ENCODE data around the gene SLC16A3. TPM values are rescaled to one million over a fixed set of nuclear protein-coding genes. Genes with fewer than 3 reads are reported as not detected.

The SLC16A3 gene
- total and polyA plus RNA-seq, 2 of the 4 experiments (the other 2 are of a cell fraction) = 49.1 to 181 TPM

DNA sequence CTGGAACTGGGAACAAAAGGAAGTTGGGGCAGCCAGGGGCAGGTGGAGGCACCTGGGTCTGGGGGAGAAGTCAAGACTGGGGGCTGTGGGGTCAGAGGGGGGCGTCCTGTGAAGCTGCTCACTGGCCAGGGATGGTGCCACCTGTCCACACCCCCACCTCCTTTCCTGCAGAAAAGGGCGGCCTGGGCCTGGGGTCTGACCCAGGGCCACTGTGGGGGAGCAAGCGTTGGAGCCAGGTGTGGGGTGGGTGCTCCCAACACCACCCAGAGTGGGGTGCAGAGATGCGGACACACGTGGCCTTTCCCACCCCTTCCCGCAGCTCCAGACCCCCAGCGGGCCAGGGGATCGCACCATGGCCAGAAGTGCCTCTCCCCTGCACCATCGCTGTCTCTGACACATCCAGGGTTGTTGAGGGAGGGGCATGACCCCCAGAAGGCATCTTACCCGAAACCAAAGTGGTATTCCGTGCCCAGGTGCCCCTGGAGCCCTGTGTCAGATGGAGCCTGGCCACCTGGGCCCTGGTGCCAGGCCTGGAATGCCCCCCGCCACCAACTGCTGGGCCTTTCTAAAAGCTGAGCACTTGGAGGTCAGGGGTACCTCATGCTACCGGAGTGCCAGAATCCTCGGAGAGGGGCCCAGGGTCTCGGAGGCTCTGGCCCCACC is 2.6 kb upstream of the SLC16A3 start:
- Histone ChIP-seq H3K4me2 (ENCODE audit: low read depth, low read length) (no peak overlapping the region), H2BK15ac (ENCODE audit: low read depth, low read length) (no peak overlapping the region), H3K18ac (ENCODE audit: low read depth, low read length) (no peak overlapping the region), H4K91ac (ENCODE audit: insufficient read depth, low read depth, low read length) (no peak overlapping the region), H2AK9ac (replicated peaks; ENCODE audit: low read depth, low read length, poor library complexity) (peak overlapping the region; percentile 76), H3K9me1 (ENCODE audit: insufficient read depth, low read length) (no peaks in the 10 kb centered on the region), H3K14ac (replicated peaks; ENCODE audit: low read depth, low read length) (no peak overlapping the region), H3K9ac (ENCODE audit: low read depth, low read length) (no peak overlapping the region), H2BK120ac (ENCODE audit: low read depth, low read length) (no peak overlapping the region), H2AK5ac (ENCODE audit: low read depth, low read length) (peak overlapping the region; percentile 64), H3K9me3 (ENCODE audit: control insufficient read depth, insufficient read depth, low read length) (no peaks in the 10 kb centered on the region), H3K79me1 (ENCODE audit: low read depth in 1 of 2, low read length in 2 of 2) (peaks cover 0 to 43% of the 10 kb centered on the region in 2 experiments; a peak in 3 of 4 replicates), H4K20me1 (ENCODE audit: insufficient read depth, low read length) (peaks cover 24% of the 10 kb centered on the region), H2BK5ac (ENCODE audit: low read depth, low read length, poor library complexity, severe bottlenecking) (no peak overlapping the region), H3K56ac (ENCODE audit: extremely low read depth, insufficient read depth, low read length) (no peak overlapping the region), H3K23ac (ENCODE audit: low read depth, low read length) (no peak overlapping the region), H4K8ac (ENCODE audit: low read depth in 2 of 2, low read length in 2 of 2) (no peak overlapping the region), H3K4me3 (ENCODE audit: insufficient read depth, low read depth, low read length) (no peak overlapping the region), H4K5ac (ENCODE audit: low read depth, low read length) (no peak overlapping the region), H2AFZ (replicated peaks; ENCODE audit: low read length, poor library complexity) (no peak overlapping the region), H3K27me3 (ENCODE audit: control insufficient read depth, insufficient read depth, low read length) (no peaks in the 10 kb centered on the region), H2BK20ac (ENCODE audit: low read depth, low read length) (no peak overlapping the region), H3K36me3 (ENCODE audit: control insufficient read depth, insufficient read depth, low read length) (no peaks in the 10 kb centered on the region), H3K27ac (ENCODE audit: insufficient read depth, low read length) (no peak overlapping the region), H3K4me1 (ENCODE audit: control insufficient read depth, insufficient read depth, low read length) (peaks cover 7% of the 10 kb centered on the region), H3K4ac (ENCODE audit: low read depth, low read length) (no peak overlapping the region; the same call in 1 of the 2 replicates)
- no peak for DNase-seq
- WGBS, 2 experiments (ENCODE audit: extremely low coverage in 2 of 2, insufficient read length in 1 of 2) = 87% methylated on average over 6 of the region's 15 CpGs; no CpG with 5 or more reads in 1 of the 2 experiments
- CTCF ChIA-PET = interaction anchor here (0.9 kb wide), 1 partner anchor 20 kb away, joined by 3 read pairs; no protein-coding TSS in a partner anchor
- in situ Hi-C loops (cut with MboI; ENCODE audit: low sequenced_read_pairs) (no loop called here), dilution Hi-C loops (cut with HindIII; ENCODE audit: low sequenced_read_pairs, unreplicated experiment) (no loop called here), intact Hi-C loops (cut with micrococcal nuclease) (no loop called here)
- no TSS peak for BruUV-seq (replicated peaks)
- no peak for ATAC-seq (ENCODE audit: low read depth)
- TF ChIP-seq MXI1 (IDR thresholded peaks at IDR 0.05; ENCODE audit: borderline replicate concordance, low read depth, low read length) (no peak), RFX5 (IDR thresholded peaks at IDR 0.05; ENCODE audit: low read depth, low read length) (no peak), RCOR1 (IDR thresholded peaks at IDR 0.05; ENCODE audit: insufficient replicate concordance, low read length) (no peak), SMC3 (IDR thresholded peaks at IDR 0.05; ENCODE audit: low read depth, low read length) (no peak), CHD1 (IDR thresholded peaks at IDR 0.05; ENCODE audit: low read depth, low read length) (no peak), ELK1 (IDR thresholded peaks at IDR 0.05; ENCODE audit: borderline replicate concordance, low read depth, low read length) (no peak), BHLHE40 (IDR thresholded peaks at IDR 0.05; ENCODE audit: low read depth, low read length) (no peak), CEBPB (IDR thresholded peaks at IDR 0.05; ENCODE audit: low read depth, low read length) (no peak), RAD21 (IDR thresholded peaks at IDR 0.05; ENCODE audit: low read length) (no peak), MAFK (IDR thresholded peaks at IDR 0.05; ENCODE audit: low read depth, low read length) (no peak), FOS (IDR thresholded peaks at IDR 0.05; ENCODE audit: low read depth, low read length) (no peak), POLR2A (IDR thresholded peaks at IDR 0.05; ENCODE audit: low read depth, low read length) (no peak), NFE2L2 (IDR thresholded peaks at IDR 0.05; ENCODE audit: low read depth, low read length) (no peak), MAZ (IDR thresholded peaks at IDR 0.05; ENCODE audit: borderline replicate concordance, low read depth, low read length) (no peak), USF2 (IDR thresholded peaks at IDR 0.05; ENCODE audit: low read depth, low read length) (no peak)
- TF ChIP-seq, protein P1, sequence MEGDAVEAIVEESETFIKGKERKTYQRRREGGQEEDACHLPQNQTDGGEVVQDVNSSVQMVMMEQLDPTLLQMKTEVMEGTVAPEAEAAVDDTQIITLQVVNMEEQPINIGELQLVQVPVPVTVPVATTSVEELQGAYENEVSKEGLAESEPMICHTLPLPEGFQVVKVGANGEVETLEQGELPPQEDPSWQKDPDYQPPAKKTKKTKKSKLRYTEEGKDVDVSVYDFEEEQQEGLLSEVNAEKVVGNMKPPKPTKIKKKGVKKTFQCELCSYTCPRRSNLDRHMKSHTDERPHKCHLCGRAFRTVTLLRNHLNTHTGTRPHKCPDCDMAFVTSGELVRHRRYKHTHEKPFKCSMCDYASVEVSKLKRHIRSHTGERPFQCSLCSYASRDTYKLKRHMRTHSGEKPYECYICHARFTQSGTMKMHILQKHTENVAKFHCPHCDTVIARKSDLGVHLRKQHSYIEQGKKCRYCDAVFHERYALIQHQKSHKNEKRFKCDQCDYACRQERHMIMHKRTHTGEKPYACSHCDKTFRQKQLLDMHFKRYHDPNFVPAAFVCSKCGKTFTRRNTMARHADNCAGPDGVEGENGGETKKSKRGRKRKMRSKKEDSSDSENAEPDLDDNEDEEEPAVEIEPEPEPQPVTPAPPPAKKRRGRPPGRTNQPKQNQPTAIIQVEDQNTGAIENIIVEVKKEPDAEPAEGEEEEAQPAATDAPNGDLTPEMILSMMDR (conservative IDR thresholded peaks at IDR 0.05; ENCODE audit: low read depth, low read length) = no peak
- POLR2A ChIA-PET (ENCODE audit: unreplicated experiment) = no interaction called here
